Sciatic nerve (tissue), 2 donors: ENCODE data around the gene MAPKAP1. TPM values are rescaled to one million over a fixed set of nuclear protein-coding genes. Genes with fewer than 3 reads are reported as not detected.

ENCODE experiments used
- ATAC-seq: fragments of 200-7000 bp; cut with Tn5 transposase; one replicate; pipeline ENCODE4 v1.9.1; 2020; ENCODE audit warnings: mild to moderate bottlenecking, moderate library complexity
- DNase-seq: peaks from one replicate; pipeline ENCODE4 v3.0.0-alpha.2; 2020; ENCODE audit warnings: low spot score
- intact Hi-C: fragments of 100-400 bp; cut with DNase I; formaldehyde crosslinking; loops from one replicate; pipeline ENCODE4 v1.14.2; 2022
- total RNA-seq: library from RNA; stranded (reverse); fragmentation: NEBNext Ultra II Directional; extraction: Animal tissue kit (Norgen Biotek cat#: 25700); gene quantifications from one replicate; pipeline ENCODE4 v1.2.1, GENCODE V29; 2021
- donor health status: DM: no; HTN: no; CAD: no.
- donor health status: DM: no; HTN: no; CAD: no.

The MAPKAP1 gene
- total RNA-seq, 1 donor from 2014 or later: 54.6 TPM

- DNase-seq (no peak), ATAC-seq (no peak)
- intact Hi-C loops: no loop called here
Observed at GRCh38 chr9:125630436-125630835, 76.6 kb downstream of the MAPKAP1 start.

- intact Hi-C loops: no loop called here
- ATAC-seq: no peak
- DNase-seq: no peak
Observed at GRCh38 chr9:125629446-125629845, 77.6 kb downstream of the MAPKAP1 start.

- DNase-seq (no peak), ATAC-seq (no peak)
- intact Hi-C loops: no loop called here
Observed at GRCh38 chr9:125626187-125626586, 80.8 kb downstream of the MAPKAP1 start.

- DNase-seq (no peak), ATAC-seq (no peak)
- intact Hi-C loops: no loop called here
Observed at GRCh38 chr9:125621170-125621569, 85.8 kb downstream of the MAPKAP1 start.

- intact Hi-C loops: no loop called here
- DNase-seq: no peak
- no peak for ATAC-seq
Observed at GRCh38 chr9:125620216-125620615, 86.8 kb downstream of the MAPKAP1 start.

- ATAC-seq (no peak), DNase-seq (no peak)
- intact Hi-C loops: no loop called here
Observed at GRCh38 chr9:125617087-125617486, 89.9 kb downstream of the MAPKAP1 start.

- intact Hi-C loops: no loop called here
- no peak for DNase-seq
- ATAC-seq: no peak
Observed at GRCh38 chr9:125613141-125613540, 93.9 kb downstream of the MAPKAP1 start.

GRCh38 chr9:125612616-125613015 lies 94.4 kb downstream of the MAPKAP1 start:
- intact Hi-C loops: no loop called here
- ATAC-seq: no peak
- no peak for DNase-seq

GRCh38 chr9:125611121-125611765 lies 95.8 kb downstream of the MAPKAP1 start:
- intact Hi-C loops: no loop called here
- DNase-seq: no peak
- ATAC-seq: no peak

GRCh38 chr9:125609744-125610143 lies 97.3 kb downstream of the MAPKAP1 start:
- intact Hi-C loops: no loop called here
- DNase-seq: no peak
- no peak for ATAC-seq

- DNase-seq: no peak
- intact Hi-C loops: no loop called here
- ATAC-seq: peak; percentile 49
Observed at GRCh38 chr9:125608489-125609224, 98.4 kb downstream of the MAPKAP1 start.

- intact Hi-C loops: no loop called here
- no peak for ATAC-seq
- no peak for DNase-seq
Observed at GRCh38 chr9:125604196-125604595, 102.8 kb downstream of the MAPKAP1 start.

- intact Hi-C loops: no loop called here
- DNase-seq (no peak), ATAC-seq (no peak)
Observed at GRCh38 chr9:125603478-125604021, 103.5 kb downstream of the MAPKAP1 start.

- ATAC-seq: no peak
- intact Hi-C loops: no loop called here
Observed at GRCh38 chr9:125601961-125602360, 105.0 kb downstream of the MAPKAP1 start.

GRCh38 chr9:125600194-125600593 lies 106.8 kb downstream of the MAPKAP1 start:
- intact Hi-C loops: no loop called here
- ATAC-seq: no peak

More at GRCh38 chr9:125601961-125602360, 105.0 kb downstream of the MAPKAP1 start:
- no peak for DNase-seq

GRCh38 chr9:125594223-125594610 lies 112.8 kb downstream of the MAPKAP1 start:
- intact Hi-C loops: no loop called here
- DNase-seq (no peak), ATAC-seq (no peak)

More at GRCh38 chr9:125600194-125600593, 106.8 kb downstream of the MAPKAP1 start:
- DNase-seq: no peak

- ATAC-seq (no peak), DNase-seq (no peak)
- intact Hi-C loops: no loop called here
Observed at GRCh38 chr9:125593581-125594222, 113.3 kb downstream of the MAPKAP1 start.

GRCh38 chr9:125591888-125592287 lies 115.1 kb downstream of the MAPKAP1 start:
- no peak for DNase-seq
- intact Hi-C loops: no loop called here
- no peak for ATAC-seq

GRCh38 chr9:125591245-125591644 lies 115.8 kb downstream of the MAPKAP1 start:
- no peak for ATAC-seq
- intact Hi-C loops: no loop called here
- DNase-seq: no peak

- ATAC-seq (no peak), DNase-seq (no peak)
- intact Hi-C loops: no loop called here
Observed at GRCh38 chr9:125589287-125589686, 117.7 kb downstream of the MAPKAP1 start.
